ENCODE data around the gene TMEM221. TPM values are rescaled to one million over a fixed set of nuclear protein-coding genes. Genes with fewer than 3 reads are reported as not detected.

Gene TMEM221
- total and polyA plus RNA-seq, 9 of the 15 experiments (the other 6 are each of a cell fraction or from before 2014, with no cell fraction given): 0.06 to 0.35 TPM; not detected in 7

DNA sequence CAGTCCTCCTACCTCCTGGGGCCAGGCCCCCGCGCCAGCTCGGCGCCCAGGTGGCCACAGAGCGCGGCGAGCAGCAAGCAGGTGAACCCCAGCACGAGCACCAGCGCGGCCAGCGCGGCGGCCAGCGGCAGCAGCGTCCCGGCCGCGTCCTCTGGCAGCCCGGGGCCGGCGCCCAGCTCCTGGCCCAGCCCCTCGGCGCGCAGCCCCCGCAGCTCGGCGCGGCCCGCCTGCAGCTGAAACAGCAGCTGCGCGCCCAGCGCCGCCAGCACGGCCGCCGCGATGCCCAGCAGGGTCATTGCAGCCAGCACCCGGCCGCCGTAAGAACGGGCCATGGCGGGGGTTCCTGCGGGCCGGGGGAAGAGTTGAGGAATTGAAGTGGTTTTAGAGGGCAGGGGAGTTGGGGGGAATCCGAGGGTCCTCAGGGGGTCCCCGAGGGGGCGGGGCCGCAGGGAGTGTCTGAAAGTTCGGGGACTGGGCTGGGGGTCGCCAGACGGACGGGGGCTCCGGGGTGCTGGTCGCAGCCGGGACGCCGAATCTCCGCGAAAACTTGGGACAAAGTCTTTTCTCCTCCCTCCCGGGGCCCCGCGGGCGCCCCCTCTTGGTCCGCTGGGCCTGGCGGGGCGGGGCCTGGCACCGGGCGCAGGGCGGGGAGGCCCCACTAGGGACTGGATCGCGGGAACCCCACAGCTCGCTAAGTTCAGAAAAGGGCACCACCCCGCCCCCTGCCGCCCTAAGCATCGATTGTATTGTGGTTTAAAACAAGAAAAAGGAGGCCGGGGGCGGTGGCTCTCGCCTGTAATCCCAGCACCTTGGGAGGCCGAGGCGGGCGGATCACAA, at the start of gene TMEM221 (continued):
- no peak for TF ChIP-seq TAF1 (IDR thresholded peaks at IDR 0.05; ENCODE audit: control insufficient read depth, extremely low read depth, insufficient read depth, low read length, severe bottlenecking)
- TF ChIP-seq EGR1 (conservative IDR thresholded peaks at IDR 0.05): peak; percentile 34; the same call in 1 of the 2 replicates
- peak; percentile 37; the same call in 1 of the 2 replicates for TF ChIP-seq HDAC2 (IDR thresholded peaks at IDR 0.05)
- TF ChIP-seq MTA3 (IDR thresholded peaks at IDR 0.05; ENCODE audit: borderline replicate concordance): 0 out of 2 replicates have a peak, but pooled peaks have one; percentile 47
- peak; percentile 62; the same call in 1 of the 2 replicates for TF ChIP-seq MTA1 (IDR thresholded peaks at IDR 0.05; ENCODE audit: borderline replicate concordance)
- peak; percentile 53 to 80 (median 69) for TF ChIP-seq CTCF (IDR thresholded peaks at IDR 0.05 in 2 of 3, conservative IDR thresholded peaks at IDR 0.05 in 1 of 3; ENCODE audit: insufficient read depth in 2 of 3, low read depth in 1 of 3, low read length in 3 of 3)
- TF ChIP-seq NR2C1 (IDR thresholded peaks at IDR 0.05): peak; percentile 88
- peak; percentile 56; the same call in 1 of the 2 replicates for TF ChIP-seq NR2C1 (tag; IDR thresholded peaks at IDR 0.05)
- no peak for TF ChIP-seq PYGO2 (tag; IDR thresholded peaks at IDR 0.05)
- TF ChIP-seq HDAC1 (IDR thresholded peaks at IDR 0.05): 0 out of 4 replicates have a peak, but pooled peaks of 1 of the 2 experiments have one; percentile 36
- peak; percentile 29; the same call in 1 of the 2 replicates for TF ChIP-seq RB1 (IDR thresholded peaks at IDR 0.05; ENCODE audit: low read depth)
- TF ChIP-seq SP1 (CRISPR knock-in tag; IDR thresholded peaks at IDR 0.05): peak; percentile 53
- TF ChIP-seq NR2C2 (CRISPR knock-in tag; IDR thresholded peaks at IDR 0.05): peak; percentile 93
- peak; percentile 91 for TF ChIP-seq NR2C2 (tag; IDR thresholded peaks at IDR 0.05)
- TF ChIP-seq DEAF1 (CRISPR knock-in tag; IDR thresholded peaks at IDR 0.05): peak; percentile 17; the same call in 1 of the 2 replicates
- TF ChIP-seq, protein P1, sequence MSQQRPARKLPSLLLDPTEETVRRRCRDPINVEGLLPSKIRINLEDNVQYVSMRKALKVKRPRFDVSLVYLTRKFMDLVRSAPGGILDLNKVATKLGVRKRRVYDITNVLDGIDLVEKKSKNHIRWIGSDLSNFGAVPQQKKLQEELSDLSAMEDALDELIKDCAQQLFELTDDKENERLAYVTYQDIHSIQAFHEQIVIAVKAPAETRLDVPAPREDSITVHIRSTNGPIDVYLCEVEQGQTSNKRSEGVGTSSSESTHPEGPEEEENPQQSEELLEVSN (IDR thresholded peaks at IDR 0.05; ENCODE audit: borderline replicate concordance in 1 of 2, extremely low read depth in 1 of 2, insufficient read depth in 1 of 2, insufficient read length in 1 of 2, low read depth in 1 of 2, low read length in 1 of 2, poor library complexity in 1 of 2, severe bottlenecking in 1 of 2): peak in 1 of 2 experiments; percentile 14
- TF ChIP-seq E4F1 (CRISPR knock-in tag; IDR thresholded peaks at IDR 0.05; ENCODE audit: borderline replicate concordance): 0 out of 2 replicates have a peak, but pooled peaks have one; percentile 18
- TF ChIP-seq NR2F6 (CRISPR knock-in tag; IDR thresholded peaks at IDR 0.05): no peak
- TF ChIP-seq TARDBP (IDR thresholded peaks at IDR 0.05): peak; percentile 70; the same call in 1 of the 2 replicates
- peak; percentile 27; the same call in 1 of the 2 replicates for TF ChIP-seq CTBP1 (IDR thresholded peaks at IDR 0.05; ENCODE audit: borderline replicate concordance)
- no peak for TF ChIP-seq MCM2 (IDR thresholded peaks at IDR 0.05; ENCODE audit: low read depth)

Measured in K562 (cell line).